Measurements from ENCODE around the gene TNK2. TPM values are rescaled to one million over a fixed set of nuclear protein-coding genes. Genes with fewer than 3 reads are reported as not detected.

TNK2 gene
- total RNA-seq, 1 donor from 2014 or later: 111 TPM

DNA sequence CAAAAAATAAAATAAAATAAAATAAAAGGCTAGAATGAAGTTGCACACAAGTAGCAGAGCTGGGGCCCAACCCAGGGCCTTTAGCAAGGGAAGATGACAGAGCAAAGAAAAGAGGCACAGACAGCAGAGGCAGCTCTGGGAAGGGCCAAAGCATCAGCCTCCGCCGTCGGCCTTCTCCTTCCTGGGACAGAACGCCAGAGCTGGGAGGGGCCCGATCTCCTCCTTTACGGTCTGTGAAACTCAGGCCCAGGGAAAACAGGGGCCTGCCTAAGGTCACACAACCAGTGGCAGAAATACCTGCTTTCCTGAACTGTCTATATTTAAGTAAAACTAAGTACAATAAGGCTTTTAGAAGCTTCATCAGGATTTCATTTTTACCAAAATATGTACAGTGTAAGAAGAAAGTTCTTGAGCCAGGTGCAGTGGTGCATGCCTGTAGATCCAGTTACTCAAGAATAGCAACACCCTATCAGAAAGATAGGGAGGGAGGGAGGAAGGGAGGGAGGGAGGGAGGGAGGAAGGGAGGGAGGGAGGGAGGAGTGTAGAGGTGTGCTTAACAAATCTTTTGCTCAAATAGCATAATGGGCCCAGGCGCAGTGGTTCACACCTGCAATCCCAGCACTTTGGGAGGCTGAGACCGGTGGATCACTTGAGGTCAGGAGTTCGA lies 53.6 kb downstream of the TNK2 start:
- intact Hi-C loops (cut with micrococcal nuclease): loop anchor here (5.0 to 10.0 kb wide), 2 partner anchors 138 to 220 kb away; no protein-coding TSS in a partner anchor

DNA sequence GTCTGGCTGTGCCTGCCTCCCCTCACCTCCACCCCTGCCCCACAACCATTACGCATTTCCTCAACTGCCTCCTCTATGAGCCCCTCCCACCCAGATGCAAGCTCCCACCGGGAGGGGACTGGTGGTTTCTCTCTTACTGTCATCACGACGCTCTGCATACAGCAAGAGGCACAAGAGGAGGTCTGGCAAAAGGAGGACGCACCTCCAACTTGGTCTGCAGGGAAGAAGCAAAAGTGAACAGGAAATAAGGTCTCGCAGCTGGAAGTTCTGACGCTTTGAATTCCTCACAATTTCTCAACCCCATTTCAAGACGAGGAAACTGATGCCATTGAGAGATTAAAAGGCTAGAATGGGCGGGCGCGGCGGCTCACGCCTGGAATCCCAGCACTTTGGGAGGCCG lies 54.4 kb downstream of the TNK2 start:
- intact Hi-C loops (cut with micrococcal nuclease): loop anchor here (5.0 to 10.0 kb wide), 2 partner anchors 138 to 221 kb away; no protein-coding TSS in a partner anchor

DNA sequence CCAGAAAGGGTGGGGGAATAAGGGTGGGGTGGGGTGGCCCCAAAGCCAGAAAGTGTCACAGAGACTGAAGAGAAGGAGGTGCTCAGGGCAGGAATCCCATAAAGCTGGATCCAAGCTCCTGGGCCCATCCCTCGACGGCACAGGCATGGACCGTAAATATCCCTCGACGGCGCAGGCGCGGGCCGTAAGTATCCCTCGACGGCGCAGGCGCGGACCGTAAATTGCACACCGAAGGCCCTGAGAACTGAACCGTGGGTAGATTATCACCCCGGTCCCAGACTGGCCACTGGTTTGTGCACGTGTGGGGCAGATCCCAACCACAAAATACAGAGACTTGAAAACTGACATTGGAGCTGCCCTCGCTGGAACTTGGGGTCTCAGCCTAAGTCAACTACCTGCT lies 55.3 kb downstream of the TNK2 start:
- intact Hi-C loops (cut with micrococcal nuclease): loop anchor here (5.0 to 10.0 kb wide), 2 partner anchors 139 to 222 kb away; no protein-coding TSS in a partner anchor

DNA sequence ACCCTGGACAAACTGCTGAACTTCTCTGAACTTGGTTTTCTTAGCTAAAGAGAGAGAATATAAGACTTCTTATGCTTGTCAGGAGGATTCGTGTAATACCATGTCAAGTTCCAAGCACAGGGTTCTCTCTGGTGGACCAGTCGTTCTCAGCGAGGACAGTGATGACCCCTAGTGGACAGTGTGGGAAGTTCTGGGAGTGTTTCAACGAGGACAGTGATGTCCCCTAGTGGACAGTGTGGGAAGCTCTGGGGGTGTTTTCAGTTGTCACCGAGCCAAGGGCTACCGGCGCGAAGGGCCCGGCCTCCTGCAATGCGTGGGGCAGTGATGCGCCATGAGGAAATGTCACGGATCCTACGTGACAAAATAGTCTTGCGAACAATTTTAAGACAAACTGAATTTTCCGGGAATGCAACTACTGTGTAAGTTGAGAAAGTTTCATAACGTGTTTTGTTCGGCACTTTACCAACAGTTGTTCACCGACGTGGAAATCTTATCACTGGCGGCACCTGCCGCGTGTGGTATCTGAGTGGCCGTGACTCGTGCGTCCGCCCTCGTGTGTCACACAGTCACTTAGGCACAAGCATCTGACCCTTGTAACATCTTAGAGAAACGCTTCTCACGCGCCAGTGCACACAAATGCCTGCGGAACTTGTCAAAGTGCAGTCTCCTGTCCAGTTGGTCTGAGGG lies 57.4 kb downstream of the TNK2 start:
- intact Hi-C loops (cut with micrococcal nuclease): loop anchor here (1.0 to 10.0 kb wide), 10 partner anchors 43 to 580 kb away; partner anchors contain the start of gene XXYLT1

DNA sequence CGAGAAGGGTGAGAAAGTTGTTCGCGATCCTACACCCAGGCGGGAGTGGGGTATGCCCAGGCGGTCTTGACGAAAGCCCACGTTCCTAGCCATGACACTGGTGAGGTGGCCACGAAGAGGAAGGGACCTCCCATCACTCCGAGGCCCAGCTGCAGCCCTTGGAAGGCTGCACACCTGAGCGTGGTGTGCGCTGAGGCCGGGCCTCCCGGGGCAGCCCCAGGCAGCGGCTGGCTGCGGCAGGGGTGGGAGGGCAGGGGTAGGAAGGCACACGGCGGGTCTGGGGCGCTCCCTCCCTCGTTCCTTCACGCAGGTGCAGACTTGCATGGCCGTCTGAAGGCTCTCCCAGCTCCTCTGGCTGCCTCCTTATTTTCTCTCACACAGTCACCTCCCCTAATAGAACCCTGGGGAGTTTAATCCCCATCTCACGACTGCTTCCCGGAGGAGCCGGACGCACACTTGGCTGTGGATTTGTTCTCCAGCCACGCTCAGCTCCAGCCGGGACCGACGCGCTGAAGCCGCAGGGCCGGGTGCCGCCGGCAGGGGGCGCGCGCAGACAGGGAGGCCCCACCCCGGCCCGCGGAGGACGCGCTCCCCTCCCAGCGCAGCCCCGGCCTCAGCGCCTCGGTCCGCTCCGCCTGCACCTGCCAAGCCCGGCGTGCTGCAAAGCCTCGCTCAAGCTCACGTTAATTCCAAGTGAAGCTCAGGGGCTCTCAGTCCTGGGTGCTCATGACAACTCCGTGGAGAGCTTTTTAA lies 58.9 kb downstream of the TNK2 start:
- intact Hi-C loops (cut with micrococcal nuclease): loop anchor here (1.0 to 10.0 kb wide), 7 partner anchors 47 to 578 kb away; partner anchors contain the start of gene XXYLT1

DNA sequence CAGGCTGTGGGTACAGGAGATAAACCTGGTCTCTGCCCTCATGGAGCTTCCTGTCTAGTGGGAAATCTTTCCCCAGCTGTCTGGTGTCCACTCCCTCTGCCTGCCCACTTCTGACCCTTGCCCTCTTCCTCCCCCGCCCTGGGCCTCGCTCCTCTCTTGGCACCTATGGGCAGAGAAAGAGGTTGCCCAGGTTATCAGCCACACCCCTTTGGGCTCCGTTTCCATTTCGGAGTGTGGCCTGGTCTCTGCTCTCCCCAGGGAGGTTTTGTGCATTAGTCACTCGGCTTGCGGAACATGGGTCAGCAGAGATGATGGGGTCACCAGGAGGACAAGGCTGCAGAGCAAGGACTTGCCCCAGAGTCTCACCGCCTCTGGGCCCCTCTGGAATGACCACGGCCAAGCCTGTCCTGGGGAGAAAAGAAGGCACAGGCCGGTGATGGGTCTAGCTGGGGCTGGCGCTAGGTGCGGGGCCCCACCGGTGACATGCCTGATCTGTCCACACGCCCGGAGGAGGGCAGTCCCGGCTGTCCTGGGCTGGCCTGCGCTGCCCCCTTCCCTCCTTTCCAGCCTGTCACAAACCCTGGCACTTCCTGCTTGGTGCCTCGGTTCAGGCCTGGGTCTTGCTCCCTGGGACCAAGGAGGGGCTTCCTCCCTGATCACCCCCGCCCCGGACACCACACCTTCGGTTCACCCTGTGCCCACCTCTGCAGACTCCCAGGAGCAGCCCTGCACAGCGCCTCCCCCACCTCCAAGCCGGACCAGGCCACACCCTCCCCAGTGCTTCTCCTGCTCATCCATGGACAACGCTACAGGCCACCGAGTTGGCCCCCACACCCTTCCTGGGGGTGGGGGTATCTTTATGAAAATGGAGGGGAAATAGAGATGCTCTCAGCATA lies 61.0 kb downstream of the TNK2 start:
- intact Hi-C loops (cut with micrococcal nuclease): no loop called here

DNA sequence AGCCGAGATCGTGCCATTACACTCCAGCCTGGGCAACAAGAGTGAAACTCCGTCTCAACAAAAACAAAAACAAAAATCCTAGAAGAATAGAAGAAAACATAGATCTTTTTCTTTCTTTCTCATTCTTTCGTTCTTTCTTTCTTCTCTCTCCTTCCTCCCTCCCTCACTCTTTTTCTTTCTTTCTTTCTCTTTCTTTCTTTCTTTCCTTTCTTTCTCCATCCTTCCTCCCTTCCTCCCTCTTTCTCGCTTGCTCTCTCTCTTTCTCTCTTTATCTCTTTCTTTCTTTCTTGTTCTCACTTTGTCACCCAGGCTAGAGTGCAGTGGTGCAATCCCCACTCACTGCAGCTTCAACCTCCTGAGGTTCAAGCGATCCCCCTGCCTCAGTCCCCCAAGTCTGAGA lies 62.9 kb downstream of the TNK2 start:
- intact Hi-C loops (cut with micrococcal nuclease): no loop called here

DNA sequence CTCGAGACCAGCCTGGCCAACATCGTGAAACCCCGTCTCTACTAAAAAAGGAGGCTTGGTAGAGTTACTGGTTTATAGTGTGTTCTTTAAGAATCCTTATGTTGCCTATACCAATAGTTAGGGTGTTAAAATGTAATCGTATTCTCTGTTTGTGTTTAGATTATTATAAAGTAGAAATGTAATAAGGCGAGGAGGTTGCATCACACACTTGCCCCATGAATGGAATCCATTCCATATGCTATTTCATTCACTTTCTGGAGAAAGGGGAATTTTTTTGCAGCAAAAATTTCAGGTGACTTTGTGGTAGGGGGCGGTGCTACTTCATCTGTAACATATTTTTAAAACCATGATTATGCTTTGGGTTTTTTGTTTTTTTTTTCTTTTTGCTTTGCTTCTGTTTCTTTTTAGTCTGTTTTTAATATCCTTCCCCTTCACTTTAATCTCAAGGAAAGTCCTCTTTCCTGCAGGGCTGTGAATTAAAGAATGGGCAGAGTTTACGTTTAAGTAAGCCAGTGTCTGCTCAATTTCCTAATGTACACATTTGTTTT lies 63.6 kb downstream of the TNK2 start:
- intact Hi-C loops (cut with micrococcal nuclease): no loop called here

DNA sequence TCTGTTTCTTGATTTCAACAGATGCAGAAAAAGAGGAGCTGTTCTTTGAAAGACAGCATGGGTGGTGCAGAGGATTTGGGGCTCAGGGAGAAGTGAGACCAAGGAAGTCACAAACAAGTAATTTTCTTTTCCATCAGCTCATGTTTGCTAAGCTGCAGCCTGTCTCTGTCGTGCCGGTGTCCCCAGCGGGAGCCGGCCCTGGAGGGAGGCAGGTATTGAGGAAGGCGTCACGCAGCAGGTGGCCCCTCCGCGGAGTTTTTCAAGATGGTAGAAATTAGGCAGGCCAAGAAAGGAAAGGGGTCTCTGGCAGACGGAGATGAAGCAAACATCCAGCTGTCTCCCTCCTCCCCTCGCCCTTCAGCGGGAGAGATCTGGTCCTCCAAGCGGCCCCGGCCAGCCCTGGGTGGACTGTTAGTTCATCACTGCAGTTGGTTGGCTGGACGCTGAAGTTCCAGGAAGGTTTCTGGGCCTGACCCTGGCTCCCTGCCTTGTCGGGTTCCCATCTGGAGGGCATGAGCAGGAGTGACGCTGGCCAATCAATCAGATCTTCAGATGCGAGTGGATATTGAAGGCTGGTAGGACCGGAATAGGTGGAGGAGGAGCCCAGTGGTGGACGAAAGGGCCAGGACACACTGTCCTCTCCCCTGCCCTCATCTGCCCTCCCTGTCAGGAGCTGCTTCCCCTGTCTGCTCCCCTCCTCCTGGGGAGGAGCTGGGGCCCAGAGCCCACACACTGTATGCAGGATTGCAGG lies 68.9 kb downstream of the TNK2 start:
- intact Hi-C loops (cut with micrococcal nuclease): no loop called here

DNA sequence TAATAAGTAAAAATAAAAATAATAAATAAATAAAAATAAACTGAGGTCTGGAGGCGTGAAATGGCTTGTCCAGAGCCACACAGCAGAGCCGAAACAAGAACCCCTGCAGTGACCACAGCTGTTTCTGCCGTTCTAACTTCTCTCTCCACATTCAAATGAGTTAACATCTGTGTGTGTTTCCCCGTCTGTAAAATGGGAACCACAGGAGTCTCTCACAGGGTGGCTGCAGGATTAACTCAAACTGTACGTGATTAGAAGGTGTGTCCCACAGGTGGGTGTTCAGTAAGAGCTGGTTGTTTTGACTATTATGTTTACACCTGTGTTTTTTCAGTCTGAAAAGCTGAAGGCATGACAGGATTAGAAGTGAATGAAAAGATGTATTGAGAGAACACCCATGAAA lies 69.6 kb downstream of the TNK2 start:
- intact Hi-C loops (cut with micrococcal nuclease): no loop called here

DNA sequence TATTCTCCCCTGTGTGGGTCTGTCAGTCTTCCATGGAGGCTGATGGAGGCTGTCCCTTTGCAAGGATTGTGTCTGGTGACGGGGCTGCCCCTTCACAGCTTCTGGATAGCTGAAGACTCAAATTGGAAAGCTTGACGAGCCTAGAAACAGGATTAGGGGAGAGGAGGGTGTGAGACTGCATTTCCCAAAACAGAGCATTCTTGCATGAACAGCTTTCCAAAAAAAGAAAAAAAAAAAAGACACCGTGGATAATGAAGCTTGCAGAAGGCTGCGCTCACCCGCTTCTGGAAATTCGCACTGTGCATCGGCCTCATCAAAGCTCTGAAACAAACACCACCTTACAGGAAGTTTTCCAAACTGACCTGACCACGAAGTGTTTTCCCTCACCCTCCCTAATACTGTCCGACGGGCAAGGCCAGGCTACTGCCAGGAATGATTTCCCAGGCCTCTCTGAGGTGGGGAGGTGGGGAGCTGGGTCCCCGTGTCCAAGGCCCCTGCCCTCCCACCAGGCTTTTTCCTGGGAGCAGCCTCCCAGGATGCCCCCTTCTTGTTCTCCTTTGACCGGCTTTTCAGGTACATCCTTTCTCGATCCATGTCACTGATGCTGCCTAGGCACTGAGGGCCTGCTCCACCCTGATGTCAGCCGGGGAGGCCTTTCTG lies 71.7 kb downstream of the TNK2 start:
- intact Hi-C loops (cut with micrococcal nuclease): no loop called here

DNA sequence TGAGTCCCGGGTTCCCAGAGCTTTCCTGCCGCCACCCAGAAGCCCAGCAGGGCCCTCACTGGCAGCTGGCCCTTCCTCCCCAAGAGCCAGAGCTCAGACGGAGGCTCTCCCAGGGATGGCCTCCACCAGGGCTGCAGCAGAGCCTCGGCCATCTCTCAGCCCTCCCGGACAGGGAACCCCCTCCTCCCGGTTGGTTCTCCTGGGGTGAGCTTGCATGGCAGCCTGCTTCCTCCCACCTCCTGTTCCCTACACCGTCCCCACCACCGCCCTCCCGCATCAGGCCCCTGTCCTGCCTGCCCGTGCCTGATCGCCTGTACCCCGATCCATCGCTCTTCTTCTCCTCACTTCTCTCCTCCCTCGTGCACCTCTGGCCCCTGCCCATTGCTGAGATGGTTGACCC lies 72.6 kb downstream of the TNK2 start:
- intact Hi-C loops (cut with micrococcal nuclease): no loop called here

DNA sequence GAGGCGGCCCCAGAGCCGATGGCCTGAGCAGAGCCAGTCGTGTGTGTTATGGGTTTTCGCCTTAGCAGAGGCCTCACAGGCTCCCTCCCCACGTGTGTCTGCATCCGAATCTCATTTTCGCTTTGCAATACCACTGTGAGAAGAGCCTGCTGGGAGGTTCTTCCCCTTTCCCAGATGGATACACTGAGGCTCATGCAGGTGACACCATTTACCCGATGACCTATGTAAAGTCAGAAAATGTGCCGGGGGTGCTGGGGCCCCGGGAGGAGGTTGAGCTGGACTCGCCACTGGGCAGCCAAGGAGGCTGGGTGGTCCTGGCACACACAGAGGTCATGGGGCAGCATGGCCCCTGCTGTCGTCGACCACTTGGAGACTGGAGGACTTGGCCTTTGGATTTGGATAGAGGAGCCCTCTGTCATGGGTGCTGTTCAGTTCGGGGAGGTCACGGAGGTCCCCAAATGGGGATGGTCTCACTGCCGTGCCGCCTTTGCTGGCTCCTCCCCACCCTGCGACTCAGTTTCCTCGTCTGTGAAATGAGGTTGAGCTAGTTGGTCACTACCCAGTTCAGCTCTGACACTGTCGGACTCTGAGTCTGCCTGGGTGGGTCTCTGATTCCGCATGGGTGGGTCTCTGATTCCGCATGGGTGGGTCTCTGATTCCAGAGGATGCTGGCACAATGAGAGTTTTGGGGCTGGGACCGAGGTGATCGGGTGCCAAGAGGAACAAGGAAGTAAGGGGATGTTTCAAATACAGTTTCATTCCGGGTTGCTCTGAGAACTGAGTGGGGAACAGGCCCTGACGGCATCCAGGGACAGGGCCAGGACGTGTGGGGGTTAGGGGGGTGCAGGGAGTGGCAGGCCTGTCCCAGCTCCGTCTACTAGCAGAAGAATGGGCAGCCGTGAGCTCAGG lies 73.4 kb downstream of the TNK2 start:
- intact Hi-C loops (cut with micrococcal nuclease): no loop called here

DNA sequence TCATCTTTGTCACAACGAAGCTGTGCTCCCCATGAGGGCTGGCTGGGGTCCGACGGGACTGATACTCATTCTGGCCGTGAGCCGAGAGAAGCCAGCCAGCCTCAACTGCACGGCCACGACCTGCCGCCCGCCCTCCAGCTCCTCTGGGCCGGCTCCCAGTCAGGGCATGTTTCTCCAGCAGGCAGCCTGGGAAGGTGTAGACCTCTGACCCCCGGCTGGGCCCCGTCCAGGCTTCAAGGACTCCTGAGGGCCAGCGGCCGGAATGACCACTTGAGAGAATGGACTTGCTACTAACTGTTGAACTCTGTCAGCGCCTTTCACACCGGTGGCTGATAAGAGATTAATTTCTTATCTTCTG lies 78.5 kb downstream of the TNK2 start:
- intact Hi-C loops (cut with micrococcal nuclease): no loop called here

DNA sequence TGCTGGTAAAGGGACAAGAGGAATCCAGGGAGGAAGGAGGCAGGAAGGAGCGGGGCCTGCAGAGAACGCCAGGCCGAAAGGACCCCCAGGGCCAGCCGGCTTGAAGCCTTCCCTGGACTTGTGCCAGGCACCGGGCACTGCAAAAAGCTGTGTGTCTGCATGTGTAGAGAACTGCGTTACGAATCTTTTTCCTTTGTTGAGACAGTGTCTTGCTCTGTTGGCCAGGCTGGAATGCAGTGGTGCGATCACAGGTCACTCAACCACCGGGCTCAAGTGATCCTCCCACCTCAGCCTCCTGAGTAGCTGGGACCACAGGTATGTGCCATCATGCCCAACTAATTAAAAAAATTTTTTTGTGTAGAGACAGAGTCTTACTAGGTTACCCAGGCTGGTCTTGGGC lies 79.6 kb downstream of the TNK2 start:
- intact Hi-C loops (cut with micrococcal nuclease): no loop called here

DNA sequence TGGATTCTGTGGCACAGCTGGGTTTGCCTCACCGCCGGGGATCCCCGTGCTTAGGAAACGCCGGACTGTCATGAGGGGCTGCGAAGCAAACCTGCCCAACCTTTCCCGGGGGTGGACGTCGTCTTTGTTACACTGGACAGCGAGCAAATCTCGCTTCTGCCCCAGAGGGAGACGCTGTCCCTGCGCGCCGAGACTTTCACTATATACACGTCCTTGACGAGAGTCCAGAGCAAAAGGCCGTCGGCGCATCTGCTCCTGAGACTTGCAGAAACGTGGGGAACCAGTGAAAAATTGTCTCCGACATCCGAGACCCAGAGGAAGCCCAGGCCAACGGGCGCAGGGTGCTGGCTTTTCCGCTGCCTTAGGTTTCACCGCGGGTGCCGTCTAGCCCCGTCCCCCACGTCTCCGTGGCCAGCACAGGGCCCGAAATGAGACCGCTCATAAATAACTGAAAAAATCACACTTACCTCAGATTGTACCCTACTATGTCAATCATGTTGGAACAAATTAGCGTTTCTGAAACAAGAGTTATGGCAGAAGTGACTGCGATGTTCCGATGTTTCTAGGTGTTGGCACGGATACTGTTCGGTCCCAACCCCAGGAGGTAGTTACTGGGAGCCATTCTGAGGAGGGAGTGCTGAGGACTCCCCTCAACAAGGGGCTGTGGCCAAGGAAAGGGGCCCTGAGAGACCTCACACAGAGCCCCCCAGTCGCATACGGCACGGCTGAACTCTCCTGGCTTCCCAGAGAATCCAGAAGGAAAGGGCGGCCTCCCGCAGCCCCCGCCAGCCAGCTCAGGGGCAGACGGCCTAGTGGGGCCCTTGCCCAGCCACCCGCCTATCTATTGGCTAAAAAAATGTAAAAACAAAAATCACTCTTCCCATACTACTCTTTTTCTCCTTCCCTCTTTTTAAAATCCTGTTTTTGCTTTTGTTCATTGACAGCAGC lies 82.2 kb downstream of the TNK2 start:
- intact Hi-C loops (cut with micrococcal nuclease): no loop called here

DNA sequence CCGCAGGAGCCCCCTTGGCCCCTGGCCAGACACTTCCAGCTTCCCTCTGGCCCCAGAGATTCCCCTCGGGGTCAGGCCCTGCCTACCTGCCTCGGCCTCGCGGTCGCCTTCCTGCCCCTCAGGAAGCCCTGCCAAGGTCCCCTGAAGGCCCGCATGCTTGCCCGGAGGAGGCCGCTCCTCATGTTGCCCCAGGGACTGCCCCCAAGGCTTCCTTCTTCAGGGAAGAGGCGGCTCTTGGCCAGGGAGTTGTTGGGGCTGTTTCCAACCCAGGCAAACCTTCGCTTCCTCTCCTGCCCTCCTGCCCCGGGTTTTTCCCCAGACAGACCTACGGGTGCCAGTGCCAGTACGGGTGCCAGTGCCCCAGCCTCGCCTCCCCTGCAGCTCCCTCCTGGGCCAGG lies 83.2 kb downstream of the TNK2 start:
- intact Hi-C loops (cut with micrococcal nuclease): no loop called here
